ENCODE measurements around the gene GMPR. TPM values are rescaled to one million over a fixed set of nuclear protein-coding genes. Genes with fewer than 3 reads are reported as not detected.

Gene GMPR
- total and polyA plus RNA-seq, 8 donors, result 9.8 to 46.3 (median 26.9) TPM

DNA sequence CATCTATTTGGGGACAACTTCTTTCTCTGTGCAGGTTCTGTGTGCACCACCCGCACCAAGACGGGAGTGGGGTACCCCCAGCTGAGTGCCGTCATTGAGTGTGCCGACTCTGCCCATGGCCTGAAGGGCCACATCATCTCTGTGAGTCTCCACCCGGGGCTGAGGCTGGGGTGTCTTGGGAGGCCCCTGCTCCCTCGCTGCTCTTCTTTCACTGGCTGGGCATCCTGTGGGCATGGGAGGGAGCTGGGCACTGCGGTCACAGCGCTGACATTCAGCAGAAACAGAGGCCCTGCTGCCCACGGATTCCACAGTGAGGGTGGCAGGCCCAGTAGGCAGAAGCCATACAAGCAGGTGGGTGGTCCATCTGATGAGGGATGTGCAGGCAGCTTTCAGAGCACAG lies 40.4 kb downstream of the GMPR start:
- Histone ChIP-seq H3K27ac (no peak overlapping the region), H3K4me3 (no peak overlapping the region), H3K9me3 (no peaks in the 10 kb centered on the region), H3K4me1 (peaks cover 10 to 21% (median 14%) of the 10 kb centered on the region in 4 donors), H3K36me3 (peaks cover 0 to 40% (median 9%) of the 10 kb centered on the region in 4 donors), H3K27me3 (no peaks in the 10 kb centered on the region)
- TF ChIP-seq, protein P1, sequence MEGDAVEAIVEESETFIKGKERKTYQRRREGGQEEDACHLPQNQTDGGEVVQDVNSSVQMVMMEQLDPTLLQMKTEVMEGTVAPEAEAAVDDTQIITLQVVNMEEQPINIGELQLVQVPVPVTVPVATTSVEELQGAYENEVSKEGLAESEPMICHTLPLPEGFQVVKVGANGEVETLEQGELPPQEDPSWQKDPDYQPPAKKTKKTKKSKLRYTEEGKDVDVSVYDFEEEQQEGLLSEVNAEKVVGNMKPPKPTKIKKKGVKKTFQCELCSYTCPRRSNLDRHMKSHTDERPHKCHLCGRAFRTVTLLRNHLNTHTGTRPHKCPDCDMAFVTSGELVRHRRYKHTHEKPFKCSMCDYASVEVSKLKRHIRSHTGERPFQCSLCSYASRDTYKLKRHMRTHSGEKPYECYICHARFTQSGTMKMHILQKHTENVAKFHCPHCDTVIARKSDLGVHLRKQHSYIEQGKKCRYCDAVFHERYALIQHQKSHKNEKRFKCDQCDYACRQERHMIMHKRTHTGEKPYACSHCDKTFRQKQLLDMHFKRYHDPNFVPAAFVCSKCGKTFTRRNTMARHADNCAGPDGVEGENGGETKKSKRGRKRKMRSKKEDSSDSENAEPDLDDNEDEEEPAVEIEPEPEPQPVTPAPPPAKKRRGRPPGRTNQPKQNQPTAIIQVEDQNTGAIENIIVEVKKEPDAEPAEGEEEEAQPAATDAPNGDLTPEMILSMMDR (IDR thresholded peaks at IDR 0.05), result no peak
- TF ChIP-seq POLR2A (IDR thresholded peaks at IDR 0.05), result no peak
- TF ChIP-seq POLR2AphosphoS5 (IDR thresholded peaks at IDR 0.05), result no peak
- TF ChIP-seq EP300 (IDR thresholded peaks at IDR 0.05), result no peak
- DNase-seq, result no peak
- WGBS, 5 donors, result 93 to 95% (median 94%) methylated on average over 3 to 9 of the region's 9 CpGs
- intact Hi-C loops (cut with DNase I; ENCODE audit: low total_unique reads), result no loop called here

DNA sequence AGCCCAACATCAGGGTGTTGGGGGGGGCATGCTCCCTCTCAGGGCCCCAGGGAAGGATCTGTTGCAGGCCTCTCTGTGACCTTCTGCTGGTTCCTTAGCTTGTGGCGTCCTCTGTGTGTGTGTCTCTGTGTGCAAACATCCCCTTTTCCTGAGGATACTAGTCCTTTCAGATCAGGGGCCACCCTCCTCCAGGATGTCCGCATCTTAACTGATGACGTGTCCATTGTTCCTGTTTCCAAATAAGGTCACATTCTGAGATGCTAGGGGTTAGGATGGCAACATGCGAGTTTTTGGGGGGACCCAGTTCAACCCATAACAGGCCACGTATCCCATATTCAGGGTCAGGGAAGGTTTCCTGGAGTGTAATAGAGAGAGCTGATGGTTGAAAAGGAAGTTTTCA lies 40.9 kb downstream of the GMPR start:
- Histone ChIP-seq H3K36me3 (peaks cover 0 to 40% (median 9%) of the 10 kb centered on the region in 4 donors), H3K4me1 (peaks cover 10 to 21% (median 15%) of the 10 kb centered on the region in 4 donors), H3K9me3 (no peaks in the 10 kb centered on the region), H3K27ac (no peak overlapping the region), H3K27me3 (no peaks in the 10 kb centered on the region), H3K4me3 (no peak overlapping the region)
- TF ChIP-seq POLR2AphosphoS5 (IDR thresholded peaks at IDR 0.05) (no peak), EP300 (IDR thresholded peaks at IDR 0.05) (no peak), POLR2A (IDR thresholded peaks at IDR 0.05) (no peak)
- TF ChIP-seq, protein P1 (IDR thresholded peaks at IDR 0.05), result no peak
- no peak for DNase-seq
- intact Hi-C loops (cut with DNase I; ENCODE audit: low total_unique reads), result no loop called here
- WGBS, 5 donors, result 80 to 91% (median 88%) methylated on average over 5 of the region's 5 CpGs

DNA sequence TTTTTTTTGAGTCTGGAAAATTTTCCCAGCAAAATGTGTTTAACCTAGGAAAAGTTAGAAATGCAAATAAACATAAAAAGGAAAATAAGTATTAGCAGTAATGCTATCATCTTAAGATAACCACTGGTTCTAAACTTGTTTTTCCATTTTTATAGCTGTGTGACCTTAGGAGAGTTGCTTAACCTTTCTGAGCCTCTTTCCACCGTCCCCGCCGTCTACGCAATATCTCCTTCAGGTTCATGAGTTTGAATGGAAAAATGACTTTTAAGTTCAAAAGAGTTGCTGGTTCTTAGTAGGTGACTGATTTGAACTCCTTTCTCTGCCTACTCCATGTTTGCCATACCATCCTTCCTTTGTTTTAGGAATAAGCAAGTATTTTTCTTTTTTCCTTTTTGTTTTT lies 44.0 kb downstream of the GMPR start:
- no peak for TF ChIP-seq POLR2AphosphoS5 (IDR thresholded peaks at IDR 0.05)
- TF ChIP-seq, protein P1 (IDR thresholded peaks at IDR 0.05), result no peak
- no peak for TF ChIP-seq POLR2A (IDR thresholded peaks at IDR 0.05)
- no peak for TF ChIP-seq EP300 (IDR thresholded peaks at IDR 0.05)
- intact Hi-C loops (cut with DNase I; ENCODE audit: low total_unique reads), result no loop called here

DNA sequence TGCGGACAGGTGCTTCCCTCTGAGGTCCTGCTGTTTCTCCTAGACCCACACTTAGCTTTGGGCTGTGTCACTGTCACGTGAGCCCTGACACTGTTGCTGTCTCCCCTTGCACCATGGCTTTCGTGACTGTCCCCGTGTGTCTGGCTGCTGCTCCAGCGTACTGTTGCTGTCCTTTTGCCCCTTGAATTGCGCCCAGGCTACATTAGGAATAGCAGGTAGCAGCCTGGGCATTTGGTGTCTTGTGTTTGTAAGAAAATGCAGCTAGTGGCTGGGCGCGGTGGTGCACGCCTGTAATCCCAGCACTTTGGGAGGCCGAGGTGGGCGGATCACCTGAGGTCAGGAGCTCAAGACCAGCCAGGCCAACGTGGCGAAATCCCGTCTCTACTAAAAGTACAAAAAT lies 46.1 kb downstream of the GMPR start:
- Histone ChIP-seq H3K27me3 (no peaks in the 10 kb centered on the region), H3K4me1 (peaks cover 0 to 4% (median 0%) of the 10 kb centered on the region in 4 donors), H3K9me3 (no peaks in the 10 kb centered on the region), H3K27ac (peak overlapping the region in 1 of 5 donors; percentile 7), H3K36me3 (peaks cover 0 to 15% (median 0%) of the 10 kb centered on the region in 4 donors), H3K4me3 (no peak overlapping the region)
- DNase-seq, result no peak
- WGBS, 5 donors, result 92 to 97% (median 94%) methylated on average over 14 of the region's 14 CpGs
- TF ChIP-seq POLR2AphosphoS5 (IDR thresholded peaks at IDR 0.05) (no peak), EP300 (IDR thresholded peaks at IDR 0.05) (no peak), POLR2A (IDR thresholded peaks at IDR 0.05) (no peak)
- TF ChIP-seq, protein P1 (IDR thresholded peaks at IDR 0.05), result no peak
- intact Hi-C loops (cut with DNase I; ENCODE audit: low total_unique reads), result no loop called here

More for the DNA sequence above, 44.0 kb downstream of the GMPR start:
- 84 to 92% (median 85%) methylated on average over 4 of the region's 4 CpGs for WGBS, 5 donors
- no peak for DNase-seq
- Histone ChIP-seq H3K4me1 (peaks cover 7 to 12% (median 11%) of the 10 kb centered on the region in 4 donors), H3K27ac (no peak overlapping the region), H3K4me3 (no peak overlapping the region), H3K9me3 (no peaks in the 10 kb centered on the region), H3K27me3 (no peaks in the 10 kb centered on the region), H3K36me3 (peaks cover 0 to 26% (median 9%) of the 10 kb centered on the region in 4 donors)
